ENCODE data around the gene MAPK11.

The MAPK11 gene

GRCh38 chr22:50218996-50219727 lies 51.0 kb downstream of the MAPK11 start:
- DNase-seq (ENCODE audit: low read depth), result no peak
- TF ChIP-seq CTCF (IDR thresholded peaks at IDR 0.05; ENCODE audit: low read depth, low read length, missing control alignments), result no peak
- H3K4me3 ChIP-seq (ENCODE audit: low read depth, low read length), result no peak overlapping the region

GRCh38 chr22:50218153-50218995 lies 51.8 kb downstream of the MAPK11 start:
- TF ChIP-seq CTCF (IDR thresholded peaks at IDR 0.05; ENCODE audit: low read depth, low read length, missing control alignments), result no peak
- no peak overlapping the region for H3K4me3 ChIP-seq (ENCODE audit: low read depth, low read length)
- DNase-seq (ENCODE audit: low read depth), result no peak

GRCh38 chr22:50217543-50218152 lies 52.5 kb downstream of the MAPK11 start:
- no peak for TF ChIP-seq CTCF (IDR thresholded peaks at IDR 0.05; ENCODE audit: low read depth, low read length, missing control alignments)
- no peak for DNase-seq (ENCODE audit: low read depth)
- H3K4me3 ChIP-seq (ENCODE audit: low read depth, low read length), result no peak overlapping the region

GRCh38 chr22:50216684-50217520 lies 53.3 kb downstream of the MAPK11 start:
- TF ChIP-seq CTCF (IDR thresholded peaks at IDR 0.05; ENCODE audit: low read depth, low read length, missing control alignments), result no peak
- no peak overlapping the region for H3K4me3 ChIP-seq (ENCODE audit: low read depth, low read length)
- no peak for DNase-seq (ENCODE audit: low read depth)

GRCh38 chr22:50216055-50216683 lies 54.0 kb downstream of the MAPK11 start:
- no peak overlapping the region for H3K4me3 ChIP-seq (ENCODE audit: low read depth, low read length)
- TF ChIP-seq CTCF (IDR thresholded peaks at IDR 0.05; ENCODE audit: low read depth, low read length, missing control alignments), result no peak
- no peak for DNase-seq (ENCODE audit: low read depth)
